Fibroblast of peridontal ligament (primary cell): ENCODE data around the gene AKR1C4.
"Not testable (repeated sequence)": the region's sequence is repeated elsewhere in the genome, so short reads cannot be mapped to it uniquely, and the experiment has no call there.

Source experiments
- DNase-seq: peaks from one replicate; pipeline ENCODE4 v3.0.0-alpha.2; 2010; ENCODE audit errors: extremely low read depth

AKR1C4 gene

DNA sequence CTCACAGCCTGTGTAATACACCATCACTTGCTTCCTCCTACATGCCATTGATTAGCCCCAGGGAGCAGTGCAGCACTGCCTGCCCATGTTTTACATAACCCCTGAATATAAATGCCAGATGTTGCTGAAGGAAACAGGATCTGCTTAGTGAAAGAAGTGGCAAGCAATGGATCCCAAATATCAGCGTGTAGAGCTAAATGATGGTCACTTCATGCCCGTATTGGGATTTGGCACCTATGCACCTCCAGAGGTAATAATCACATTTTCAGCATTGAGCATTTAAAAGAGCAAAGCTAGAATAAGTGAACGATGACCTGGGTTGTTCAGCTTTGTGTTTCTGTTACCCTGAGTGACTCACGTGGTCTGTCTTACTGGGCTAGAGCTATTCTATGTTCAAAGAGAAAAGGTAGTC is at the start of gene AKR1C4:
TSS of gene AKR1C4 (plus strand) at position 136 of the 412 bp plus-strand sequence. CDS start at position 167, 31 bp downstream.
- DNase-seq = peak; percentile 12

DNA sequence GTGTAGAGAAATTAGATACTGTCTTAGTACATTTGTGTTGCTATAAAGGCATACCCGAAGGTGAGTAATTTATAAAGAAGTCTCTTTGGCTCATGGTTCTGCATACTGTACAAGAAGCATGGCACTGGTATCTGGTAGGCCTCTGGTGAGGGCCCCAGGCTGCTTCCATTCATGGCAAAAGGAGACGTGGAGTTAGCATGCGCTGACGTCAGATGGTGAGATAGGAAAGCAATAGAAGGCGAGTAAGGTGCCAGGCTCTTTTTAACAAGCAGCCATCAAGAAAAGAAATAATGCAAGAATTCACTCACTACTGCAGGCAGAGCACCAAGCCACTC is 49.8 kb upstream of the AKR1C4 start:
- DNase-seq = no peak

DNA sequence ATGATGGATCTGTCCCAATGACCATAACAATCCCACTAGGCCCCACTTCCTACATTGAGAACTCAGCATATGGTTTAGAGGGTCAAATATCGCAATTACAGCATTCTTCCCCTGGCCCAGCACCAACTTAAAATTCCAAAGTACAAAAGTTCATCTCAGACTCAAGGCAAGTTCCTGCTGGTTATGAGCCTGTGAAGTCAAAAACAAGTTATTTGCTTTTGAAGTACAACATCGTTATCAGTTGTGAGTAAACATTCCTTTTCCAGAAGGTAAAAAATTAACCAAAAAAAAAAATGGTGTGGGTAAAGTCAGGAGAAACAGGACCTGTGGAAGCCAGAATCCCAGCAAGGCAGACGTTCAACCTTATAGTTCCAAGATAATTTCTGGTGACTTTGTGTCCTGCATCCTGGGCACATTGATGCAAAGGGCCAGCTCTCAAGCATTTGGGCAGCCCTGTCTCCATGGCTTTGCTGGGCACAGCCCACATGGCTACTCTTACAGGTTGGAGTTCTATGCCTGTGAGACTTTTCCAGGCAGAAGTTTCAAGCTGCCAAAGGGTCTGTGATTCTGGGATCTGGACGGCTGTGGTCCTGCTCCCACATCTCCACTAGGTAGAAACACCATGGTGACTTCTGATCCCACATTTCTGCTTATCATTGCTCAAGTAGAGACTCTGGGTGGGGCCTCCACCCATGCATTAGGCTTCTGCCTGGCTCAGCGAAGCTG is 49.2 kb upstream of the AKR1C4 start:
- peak; percentile 1 for DNase-seq

DNA sequence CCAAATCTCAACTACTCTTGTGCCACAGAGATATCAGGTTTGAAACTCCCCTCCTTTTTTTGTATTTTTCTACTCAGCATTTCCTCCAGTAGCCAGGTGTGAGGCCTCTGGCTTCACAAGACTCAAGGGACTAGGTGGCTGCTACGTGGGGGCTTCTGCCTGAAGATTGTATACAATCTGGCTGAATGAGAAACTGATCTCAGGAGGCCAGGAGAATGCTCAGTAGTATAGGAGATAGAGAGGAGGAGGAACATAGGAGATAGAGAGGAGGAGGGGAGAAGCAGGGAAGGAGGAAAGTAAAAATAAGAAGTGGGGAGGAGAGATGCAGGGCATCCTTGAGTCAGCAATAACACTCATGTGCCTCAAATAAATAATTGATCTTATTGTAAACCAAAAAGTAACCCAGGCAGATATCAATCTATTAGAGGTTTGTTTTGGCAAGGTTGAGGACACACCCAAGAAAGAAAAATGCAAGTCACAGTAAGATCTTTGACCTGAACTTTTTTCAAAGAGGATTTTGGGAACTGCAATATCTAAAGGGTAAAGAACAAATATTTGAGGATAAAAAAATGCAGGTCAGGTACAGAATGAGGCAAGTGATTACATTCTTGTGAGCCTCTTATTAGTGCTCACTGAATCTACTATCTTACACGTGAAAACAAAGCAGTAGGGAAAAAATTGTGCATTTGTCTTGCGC is 48.5 kb upstream of the AKR1C4 start:
- no peak for DNase-seq

DNA sequence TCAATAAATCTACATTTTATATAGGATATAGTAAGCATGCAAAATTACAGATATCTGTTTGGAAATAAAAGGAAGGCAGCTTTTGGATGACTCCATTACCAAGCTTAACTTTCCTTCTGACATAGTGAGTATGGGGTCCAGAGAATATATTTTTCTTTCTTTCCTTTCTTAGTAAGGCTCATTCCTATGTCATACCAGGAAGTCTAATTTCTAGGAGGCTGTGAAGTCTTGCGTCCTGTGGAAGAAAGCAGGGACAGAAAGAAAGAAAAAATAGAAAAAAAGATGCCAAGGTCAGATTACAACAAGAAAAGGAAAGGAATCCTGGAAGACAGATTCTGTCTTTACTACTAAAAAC is 48.0 kb upstream of the AKR1C4 start:
- DNase-seq = no peak

DNA sequence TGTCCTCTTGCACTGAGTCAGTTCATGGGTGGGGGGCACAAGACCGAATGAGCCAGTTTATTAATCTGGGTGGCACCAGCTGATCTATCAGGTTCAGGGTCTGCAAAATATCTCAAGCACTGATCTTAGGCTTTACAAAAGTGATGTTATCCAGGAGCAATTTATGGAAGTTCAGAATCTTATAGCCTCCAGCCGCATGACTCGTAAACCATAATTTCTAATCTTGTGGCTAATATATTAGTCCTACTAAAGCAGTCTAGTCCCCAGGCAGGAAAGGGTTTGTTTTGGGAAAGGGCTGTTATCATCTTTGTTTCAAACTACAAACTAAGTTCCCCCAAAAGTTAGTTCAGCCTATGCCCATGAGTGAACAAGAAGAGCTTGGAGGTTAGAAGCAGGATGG is 45.6 kb upstream of the AKR1C4 start:
- no peak for DNase-seq

DNA sequence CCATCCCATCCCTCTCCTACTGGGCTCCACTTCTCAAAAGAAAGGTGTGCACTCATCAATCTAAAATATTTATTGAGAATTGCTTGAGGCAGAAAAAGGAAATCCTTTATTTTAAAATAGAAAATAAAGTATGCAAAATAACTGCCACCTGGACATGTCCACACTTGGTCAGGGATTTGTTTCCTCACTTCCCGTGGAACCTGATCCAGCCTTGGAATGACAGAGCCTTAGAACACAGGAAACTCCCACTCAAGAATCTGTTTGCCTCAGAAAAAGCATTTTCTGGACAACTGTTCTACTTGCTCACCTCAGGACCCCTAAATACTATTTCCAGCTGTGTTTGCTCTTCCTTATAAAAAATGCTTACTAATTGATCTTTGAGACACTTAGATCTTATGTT is 40.7 kb upstream of the AKR1C4 start:
- DNase-seq = no peak

DNA sequence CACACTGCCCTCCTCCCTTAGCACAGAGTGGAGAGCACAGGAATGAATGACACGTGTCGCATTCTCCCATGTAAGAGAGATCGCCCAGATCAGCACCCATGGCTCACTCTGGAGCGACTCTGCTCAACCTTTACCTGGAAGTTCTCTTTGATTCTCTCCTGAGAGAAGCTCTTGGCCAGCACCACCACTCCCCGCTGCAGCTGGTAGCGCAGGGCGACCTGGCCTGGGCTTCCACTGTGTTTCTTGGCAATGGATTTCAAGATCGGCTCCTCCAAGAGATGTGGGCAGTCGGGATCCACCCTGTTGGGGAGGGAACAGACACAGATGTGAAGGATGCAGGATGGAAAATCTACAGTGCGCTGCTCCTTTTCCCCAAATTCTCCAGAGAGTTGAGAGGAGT is 39.1 kb upstream of the AKR1C4 start:
- no peak for DNase-seq

DNA sequence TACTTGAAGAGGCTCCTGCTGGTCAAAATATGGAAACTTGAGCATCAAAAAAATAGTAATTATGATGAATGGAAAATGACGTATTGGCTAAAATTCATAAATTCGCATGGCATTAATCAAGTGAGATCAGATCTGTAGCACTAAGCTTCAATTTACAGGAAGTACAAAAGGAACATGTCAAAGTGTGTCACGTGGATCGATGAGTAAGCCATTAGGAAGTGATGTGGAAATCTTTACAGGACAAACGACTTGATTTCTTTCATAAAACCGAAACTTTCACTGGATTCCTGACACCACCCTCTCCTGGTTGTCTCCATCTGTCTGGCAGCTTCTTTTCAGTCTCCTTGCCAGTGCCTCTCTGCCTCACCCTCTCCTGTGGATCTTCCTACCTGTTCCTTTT is 37.5 kb upstream of the AKR1C4 start:
- DNase-seq = no peak

DNA sequence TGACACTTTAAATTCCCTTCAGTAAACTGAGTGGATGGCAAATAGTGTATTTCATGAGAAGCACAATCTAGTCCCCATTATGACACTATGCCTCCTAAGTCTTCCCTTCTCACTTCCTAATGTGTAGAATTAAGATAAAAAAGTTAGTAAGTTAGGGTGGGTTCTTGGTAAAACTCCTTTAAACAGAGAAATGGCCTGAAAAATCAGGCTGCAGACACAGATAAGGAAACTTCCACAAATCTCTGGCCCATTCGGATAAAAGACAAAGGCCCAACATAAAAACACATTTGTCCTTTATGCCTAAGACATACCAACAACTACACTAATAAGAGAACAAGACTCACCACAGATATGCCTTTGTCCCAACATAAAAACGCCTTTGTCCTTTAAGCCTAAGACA is 33.1 kb upstream of the AKR1C4 start:
- DNase-seq = no peak

DNA sequence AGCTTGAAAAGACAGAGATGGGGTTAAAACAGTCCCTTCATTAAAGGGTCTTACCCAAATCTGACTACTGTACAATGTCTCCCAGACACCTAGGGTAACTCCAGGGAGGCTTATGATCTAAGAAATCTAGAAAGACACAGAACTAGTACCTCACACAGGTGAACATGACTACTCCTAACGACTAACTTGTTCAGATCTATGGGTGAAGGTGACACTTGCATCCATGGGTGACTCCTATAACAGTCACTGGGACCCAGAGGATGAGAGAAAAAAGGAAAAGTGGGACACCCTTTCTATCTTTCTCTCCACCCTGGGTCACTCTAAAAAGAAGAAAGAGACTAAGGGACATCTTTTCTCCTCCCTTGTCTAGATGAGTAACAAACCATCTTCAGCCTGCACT is 30.9 kb upstream of the AKR1C4 start:
- DNase-seq = peak; percentile 8

DNA sequence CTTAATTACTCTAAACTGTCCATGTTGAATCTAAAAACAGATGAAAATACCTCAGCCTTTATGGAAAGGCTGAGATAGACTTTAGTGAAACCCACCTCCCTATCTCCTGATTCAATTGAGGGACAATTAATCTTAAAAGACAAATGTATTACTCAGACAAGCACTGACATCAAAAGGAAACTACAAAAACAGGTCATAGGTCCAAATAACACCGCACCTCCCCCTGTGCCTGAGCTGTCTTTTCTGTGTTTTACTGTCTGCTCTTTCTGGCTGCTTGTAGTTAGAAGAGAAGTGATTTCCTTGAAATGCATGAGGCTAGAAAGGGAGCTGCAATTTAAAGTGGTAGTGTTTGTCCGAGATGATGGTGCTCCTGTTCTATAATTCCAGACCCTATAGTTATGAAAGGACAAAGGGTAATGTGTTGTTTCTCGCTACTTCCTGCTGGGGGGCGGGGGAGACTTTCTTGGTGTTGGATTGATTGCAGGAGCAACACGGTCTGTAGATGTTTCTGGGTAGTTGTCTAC is 27.7 kb upstream of the AKR1C4 start:
- DNase-seq = no peak

DNA sequence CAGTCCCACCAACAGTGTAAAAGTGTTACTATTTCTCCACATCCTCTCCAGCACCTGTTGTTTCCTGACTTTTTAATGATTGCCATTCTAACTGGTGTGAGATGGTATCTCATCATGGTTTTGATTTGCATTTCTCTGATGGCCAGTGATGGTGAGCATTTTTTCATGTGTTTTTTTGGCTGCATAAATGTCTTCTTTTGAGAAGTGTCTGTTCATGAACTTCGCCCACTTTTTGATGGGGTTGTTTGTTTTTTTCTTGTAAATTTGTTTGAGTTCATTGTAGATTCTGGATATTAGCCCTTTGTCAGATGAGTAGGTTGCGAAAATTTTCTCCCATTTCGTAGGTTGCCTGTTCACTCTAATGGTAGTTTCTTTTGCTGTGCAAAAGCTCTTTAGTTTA is 21.1 kb upstream of the AKR1C4 start:
- DNase-seq = not testable (repeated sequence)

DNA sequence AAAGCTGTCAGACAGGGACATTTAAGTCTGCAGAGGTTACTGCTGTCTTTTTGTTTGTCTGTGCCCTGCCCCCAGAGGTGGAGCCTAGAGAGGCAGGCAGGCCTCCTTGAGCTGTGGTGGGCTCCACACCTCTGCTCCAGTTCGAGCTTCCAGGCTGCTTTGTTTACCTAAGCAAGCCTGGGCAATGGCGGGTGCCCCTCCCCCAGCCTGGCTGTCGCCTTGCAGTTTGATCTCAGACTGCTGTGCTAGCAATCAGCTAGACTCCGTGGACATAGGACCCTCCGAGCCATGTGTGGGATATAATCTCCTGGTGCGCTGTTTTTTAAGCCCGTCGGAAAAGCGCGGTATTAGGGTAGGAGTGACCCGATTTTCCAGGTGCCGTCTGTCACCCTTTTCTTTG is 16.1 kb upstream of the AKR1C4 start:
- DNase-seq = not testable (repeated sequence)

DNA sequence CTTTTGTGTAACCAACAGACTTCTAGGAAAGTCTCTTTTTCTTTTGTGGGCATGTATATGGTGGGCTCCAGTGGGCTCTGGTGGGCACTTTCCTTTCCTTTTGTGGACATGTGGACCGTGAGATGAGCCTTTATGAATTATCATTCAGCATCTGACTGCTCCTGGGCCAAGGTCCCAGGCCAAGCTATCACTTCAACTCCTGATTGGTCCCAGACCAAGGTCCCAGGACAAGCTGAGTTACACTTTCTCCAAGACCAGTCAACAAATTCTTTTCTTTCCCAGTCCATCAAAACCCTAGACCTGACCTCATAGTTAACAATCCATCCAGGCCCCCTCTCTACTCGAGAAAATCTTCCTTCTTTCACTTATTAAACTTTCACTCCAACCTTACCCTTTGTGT is 12.7 kb upstream of the AKR1C4 start:
- no peak for DNase-seq

DNA sequence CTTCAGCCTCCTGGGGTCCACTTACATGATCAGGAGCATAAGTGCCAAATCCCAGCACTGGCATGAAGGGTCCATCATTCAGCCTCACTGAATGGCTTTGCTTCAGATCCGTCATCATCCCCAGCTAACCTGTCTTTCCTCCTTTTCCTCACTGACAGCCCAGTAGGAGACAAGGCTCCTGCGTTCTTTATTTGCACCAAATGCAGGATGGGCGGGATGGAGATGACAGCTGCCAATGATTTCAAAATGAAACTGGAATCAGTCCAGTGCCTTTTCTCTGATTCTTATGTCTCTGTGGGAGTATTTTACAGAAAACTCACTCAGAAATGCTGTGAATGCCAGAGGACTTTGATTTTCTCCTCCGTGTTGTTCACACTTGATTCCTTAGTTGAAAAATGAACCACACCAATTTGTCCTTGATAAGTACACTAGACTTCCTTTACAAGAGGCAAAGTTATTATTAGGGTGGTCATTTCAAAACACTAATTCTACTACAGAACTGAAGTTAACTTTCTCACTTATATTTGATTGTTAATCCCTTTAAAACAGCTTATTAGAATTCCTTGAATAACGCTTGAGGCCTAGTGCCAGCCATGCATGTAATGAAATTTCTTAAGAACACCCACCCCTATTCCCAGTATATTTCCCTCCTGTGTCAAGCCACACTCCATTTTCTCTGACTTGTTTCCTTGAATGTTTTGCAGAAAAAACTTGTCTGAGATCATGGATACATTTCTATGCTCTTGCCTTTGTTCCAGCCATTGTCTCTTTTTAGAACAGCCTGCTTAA is 11.5 kb upstream of the AKR1C4 start, which contains the start of gene AKR1C8:
TSS of gene AKR1C8 (minus strand) at position 164 of the 789 bp plus-strand sequence. CDS start at position 118, 46 bp downstream.
- DNase-seq = no peak

DNA sequence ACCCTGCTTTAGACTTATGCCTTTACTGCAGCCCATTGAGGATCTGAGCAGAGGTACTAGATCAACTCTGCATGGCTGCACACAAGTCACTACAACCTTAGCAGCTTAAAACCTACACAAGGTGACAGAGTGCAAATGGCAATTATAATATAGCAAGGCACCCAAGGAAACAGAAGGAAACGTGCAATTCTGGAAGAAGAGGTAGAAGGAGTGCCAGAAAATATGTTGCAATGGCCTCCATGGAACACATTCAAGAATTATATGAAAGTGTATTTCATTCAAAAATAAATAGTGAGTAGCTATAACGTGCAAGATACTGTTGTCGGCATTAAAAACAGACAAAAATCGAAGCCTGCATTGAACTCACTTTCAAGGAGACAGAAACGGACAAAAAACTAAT is 8.8 kb upstream of the AKR1C4 start:
- no peak for DNase-seq

DNA sequence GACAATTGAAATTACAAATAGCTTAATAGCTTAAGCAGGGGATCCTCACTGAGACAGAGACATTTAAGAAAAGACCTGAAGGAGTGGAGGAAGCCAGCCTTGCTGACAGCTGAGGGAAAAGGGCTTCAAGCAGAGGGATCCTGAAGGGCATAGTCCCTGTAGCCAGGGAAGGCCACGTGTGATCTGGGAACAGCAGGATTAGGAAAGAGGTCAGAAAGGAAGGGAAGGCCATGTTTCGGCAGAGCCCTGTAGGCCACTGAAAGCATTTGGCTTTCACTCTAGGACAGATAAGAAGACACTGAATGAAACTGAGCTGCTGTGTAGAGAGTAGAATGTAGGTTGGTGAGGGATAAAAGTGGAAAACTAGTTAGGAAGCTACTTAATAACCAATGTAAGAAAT is 8.3 kb upstream of the AKR1C4 start:
- DNase-seq = no peak

DNA sequence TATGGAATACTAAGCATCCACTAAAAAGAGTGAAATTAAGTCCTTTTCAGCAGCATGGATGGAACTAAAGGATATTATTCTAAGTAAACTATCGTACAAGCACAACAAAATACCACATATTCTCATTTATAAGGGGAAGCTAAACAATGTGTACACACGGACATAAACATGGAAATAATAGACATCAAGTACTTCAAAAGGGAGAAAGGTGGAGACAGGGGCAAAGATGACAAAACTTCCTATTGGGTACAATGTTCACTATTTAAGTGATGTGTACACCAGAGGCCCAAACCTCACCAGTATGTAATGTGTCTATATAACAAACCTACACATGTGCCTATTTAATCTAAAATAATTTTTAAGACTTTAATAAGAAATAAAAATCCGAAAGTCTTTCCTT is 2.2 kb upstream of the AKR1C4 start:
- no peak for DNase-seq

DNA sequence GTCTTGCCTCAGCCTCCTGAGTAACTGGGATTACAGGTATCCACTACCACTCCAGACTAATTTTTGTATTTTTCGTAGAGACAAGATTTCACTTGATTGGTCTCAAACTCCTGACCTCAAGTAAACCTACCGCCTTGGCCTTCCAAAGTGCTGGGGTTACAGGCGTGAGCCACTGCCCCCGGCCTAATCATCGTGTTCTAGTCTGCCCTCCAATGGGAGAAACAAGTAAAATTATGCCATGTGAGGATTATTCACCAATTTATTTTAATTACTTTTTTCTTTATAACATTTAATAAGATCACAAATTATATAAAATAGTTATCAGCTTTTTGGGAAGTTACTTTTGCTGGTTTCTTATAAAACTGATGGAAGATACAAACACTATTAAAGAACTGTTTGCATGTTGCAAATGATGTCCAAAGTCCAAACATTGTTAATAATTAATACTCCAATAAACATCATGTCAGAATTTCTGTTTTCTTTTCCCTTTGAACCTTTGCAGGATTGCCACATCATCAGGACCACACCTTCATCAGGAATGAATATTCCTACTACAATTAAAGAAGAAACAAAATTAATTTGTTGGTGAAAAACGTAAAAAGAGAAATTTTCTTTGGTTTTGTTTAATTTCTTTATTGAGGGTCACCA is 786 bp upstream of the AKR1C4 start:
- DNase-seq = no peak

DNA sequence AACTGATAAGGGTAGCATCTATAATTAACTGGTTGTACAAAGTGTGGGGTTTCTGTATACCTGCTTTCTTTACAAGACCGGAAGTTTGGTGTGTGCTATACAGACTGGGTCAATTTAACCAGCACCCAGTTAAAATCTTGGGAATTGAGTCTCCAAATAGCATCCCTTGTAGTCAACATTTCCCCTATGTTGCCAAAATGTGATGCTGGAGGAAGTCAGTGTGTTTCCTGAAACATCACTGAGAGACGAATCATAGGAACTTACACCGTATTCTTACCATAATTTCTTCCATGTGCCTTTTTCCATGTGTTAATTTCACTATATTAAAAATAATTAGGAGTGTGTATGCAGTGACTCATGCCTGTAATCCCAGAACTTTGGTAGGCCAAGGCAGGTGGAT is 1.7 kb downstream of the AKR1C4 start:
- DNase-seq = no peak

DNA sequence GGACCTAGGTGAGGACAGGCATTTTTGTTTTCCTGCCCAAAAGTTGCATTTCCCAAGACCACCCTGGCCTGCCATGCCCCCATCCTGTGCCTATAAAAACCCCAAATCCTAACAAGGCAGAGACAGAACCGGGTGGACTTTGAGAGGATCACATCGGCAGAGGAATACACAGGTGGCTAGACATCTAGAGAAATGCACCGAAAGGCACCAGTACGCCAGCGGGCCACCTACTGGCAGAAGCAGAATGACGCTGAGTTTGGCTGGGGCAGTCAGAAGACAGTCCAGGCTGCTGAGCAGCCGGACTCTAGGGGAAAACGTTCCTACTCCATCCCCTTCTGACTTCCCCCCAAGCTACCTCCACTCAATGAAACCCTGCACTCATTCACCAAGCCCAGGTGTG is 2.8 kb downstream of the AKR1C4 start:
- DNase-seq = no peak
